Esophagus muscularis mucosa (tissue), 4 donors: Measurements from ENCODE around the gene SEMA6C.

Experiments
- CTCF ChIP-seq, 3 experiments: fragments of 200-600 bp in 2 of 3; fragments of 450-650 bp in 1 of 3; sonication (generic) in 2 of 3; IDR thresholded peaks; one replicate each; pipeline ENCODE4 v1.5.1; 2017 to 2019; ENCODE audit warnings: antibody characterized with exemption in 3 of 3, mild to moderate bottlenecking in 2 of 3, moderate library complexity in 1 of 3
- EP300 ChIP-seq: sonication (generic); formaldehyde crosslinking; IDR thresholded peaks from one replicate; pipeline ENCODE4 v1.6.1; 2017; ENCODE audit warnings: antibody characterized with exemption
- POLR2A ChIP-seq: fragments of 450-650 bp; IDR thresholded peaks from one replicate; pipeline ENCODE4 v1.6.1; 2017; ENCODE audit warnings: antibody characterized with exemption, moderate library complexity, mild to moderate bottlenecking, low read depth
- POLR2AphosphoS5 ChIP-seq, 2 donors: sonication (generic); formaldehyde crosslinking; IDR thresholded peaks; one replicate each; pipeline ENCODE4 v1.6.1; 2017; ENCODE audit warnings: antibody characterized with exemption in 2 of 2

GRCh38 chr1:151085953-151086559, 60.4 kb downstream of the SEMA6C start:
- TF ChIP-seq POLR2A (no peak), CTCF (IDR thresholded peaks at IDR 0.05) (no peak), POLR2AphosphoS5 (IDR thresholded peaks at IDR 0.05) (no peak), EP300 (no peak)
